Spleen (tissue), 11 donors: ENCODE data around the gene KLF6. TPM values are rescaled to one million over a fixed set of nuclear protein-coding genes. Genes with fewer than 3 reads are reported as not detected.

ENCODE experiments used
- DNase-seq: peaks from one replicate; pipeline ENCODE4 v3.0.0-alpha.2; 2020
- H3K27ac ChIP-seq, 8 donors: fragments of 200-600 bp; sonication (generic) in 7 of 8; 1 replicate in 4 of 8; 2 replicates in 4 of 8; pipeline versions ENCODE4 v1.5.0 to v1.8.0; 2016 to 2021; ENCODE audit warnings: inconsistent platforms in 4 of 8, mild to moderate bottlenecking in 4 of 8, moderate library complexity in 1 of 8
- H3K27me3 ChIP-seq, 7 donors: fragments of 200-600 bp; sonication (generic) in 6 of 7; replicated peaks in 1 of 7; 1 replicate in 4 of 7; 2 replicates in 3 of 7; pipeline versions ENCODE4 v1.5.0 to v1.8.0; 2016 to 2021; ENCODE audit warnings: inconsistent platforms in 3 of 7, mild to moderate bottlenecking in 1 of 7
- H3K36me3 ChIP-seq, 6 donors: fragments of 200-600 bp; sonication (generic) in 5 of 6; 1 replicate in 4 of 6; 2 replicates in 2 of 6; pipeline versions ENCODE4 v1.5.0 to v1.8.0; 2016 to 2021; ENCODE audit warnings: inconsistent platforms in 2 of 6
- H3K4me1 ChIP-seq, 6 donors: fragments of 200-600 bp; sonication (generic) in 5 of 6; 1 replicate in 3 of 6; 2 replicates in 3 of 6; pipeline versions ENCODE4 v1.5.0 to v1.8.0; 2016 to 2021; ENCODE audit warnings: inconsistent platforms in 3 of 6
- H3K4me3 ChIP-seq, 8 donors: fragments of 200-600 bp; sonication (generic) in 7 of 8; 1 replicate in 4 of 8; 2 replicates in 4 of 8; pipeline versions ENCODE4 v1.5.0 to v1.8.0; 2016 to 2021; ENCODE audit warnings: inconsistent platforms in 4 of 8, mild to moderate bottlenecking in 4 of 8, moderate library complexity in 2 of 8
- H3K9me3 ChIP-seq, 8 donors: fragments of 200-600 bp; sonication (generic) in 7 of 8; 1 replicate in 4 of 8; 2 replicates in 4 of 8; pipeline versions ENCODE4 v1.5.0 to v1.8.0; 2016 to 2021; ENCODE audit warnings: inconsistent platforms in 4 of 8
- POLR2A ChIP-seq, 3 donors: fragments of 450-650 bp; IDR thresholded peaks; one replicate each; pipeline ENCODE4 v1.5.1; 2017; ENCODE audit warnings: antibody characterized with exemption in 3 of 3, mild to moderate bottlenecking in 1 of 3
- POLR2AphosphoS5 ChIP-seq, 3 donors: sonication (generic); formaldehyde crosslinking; IDR thresholded peaks; one replicate each; pipeline ENCODE4 v1.5.1; 2017; ENCODE audit warnings: antibody characterized with exemption in 3 of 3
- WGBS, 5 donors: extraction: QIAGEN DNeasy Blood & Tissue Kit in 3 of 5; methylation state at CpG; one replicate each; pipeline versions ENCODE4 v1.1.5 to v1.1.7; 2013 to 2018; 5-methylcytosine and 5-hydroxymethylcytosine counted together
- intact Hi-C: fragments of 100-400 bp; cut with DNase I; formaldehyde crosslinking; loops from one replicate; pipeline ENCODE4 v1.15.0; 2023; ENCODE audit warnings: low total_unique reads
- polyA plus RNA-seq, 3 donors: library from polyadenylated mRNA; stranded (reverse); fragments of 200-250 nt; gene quantifications; one replicate each; pipeline ENCODE4 v1.2.1, GENCODE V29; 2013
- total RNA-seq, 7 donors: library from RNA; depleted of rRNA in 3 of 7; stranded (reverse); fragments of >200 nt in 3 of 7; fragmentation: NEBNext Ultra II Directional in 4 of 7; extraction: Animal tissue kit (Norgen Biotek cat#: 25700) in 4 of 7; gene quantifications; one replicate each; pipeline versions ENCODE4 v1.1.0 to v1.2.1, GENCODE V29; 2016 to 2021
- TF ChIP-seq, protein P1 (sequence below), 11 experiments: fragments of 200-600 bp in 7 of 11; fragments of 450-650 bp in 4 of 11; sonication (generic) in 4 of 11; IDR thresholded peaks in 8 of 11; conservative IDR thresholded peaks in 3 of 11; 1 replicate in 7 of 11; 2 replicates in 4 of 11; pipeline versions ENCODE4 v1.4.0 to v1.8.0; 2016 to 2021; ENCODE audit warnings: antibody characterized with exemption in 11 of 11, inconsistent platforms in 4 of 11, mild to moderate bottlenecking in 1 of 11
- donor health status: healthy with polysubstance abuse.
- donor health status: DM: no; HTN: no; CAD: no; lungs with moderate emphysema.
- donor health status: DM: no; HTN: no; CAD: no.
- donor health status: Bipolar disorder and iron deficiency.
- donor health status: healthy.
- donor health status: DM: no; HTN: no; CAD: no.
- donor health status: DM: yes; HTN: yes; CAD: no.

The KLF6 gene
- total and polyA plus RNA-seq, 10 donors = 18.8 to 211 (median 92.2) TPM

- no peak for DNase-seq
- intact Hi-C loops = no loop called here
- Histone ChIP-seq H3K27ac (peak overlapping the region in 7 of 8 donors; percentile 67 to 90 (median 85)), H3K36me3 (no peaks in the 10 kb centered on the region), H3K4me3 (no peak overlapping the region), H3K27me3 (no peaks in the 10 kb centered on the region), H3K4me1 (peaks cover 7 to 75% (median 56%) of the 10 kb centered on the region in 6 donors), H3K9me3 (no peaks in the 10 kb centered on the region)
- 38 to 59% (median 45%) methylated on average over 11 of the region's 11 CpGs for WGBS, 5 donors
- TF ChIP-seq POLR2A (IDR thresholded peaks at IDR 0.05) = no peak
- TF ChIP-seq, protein P1, sequence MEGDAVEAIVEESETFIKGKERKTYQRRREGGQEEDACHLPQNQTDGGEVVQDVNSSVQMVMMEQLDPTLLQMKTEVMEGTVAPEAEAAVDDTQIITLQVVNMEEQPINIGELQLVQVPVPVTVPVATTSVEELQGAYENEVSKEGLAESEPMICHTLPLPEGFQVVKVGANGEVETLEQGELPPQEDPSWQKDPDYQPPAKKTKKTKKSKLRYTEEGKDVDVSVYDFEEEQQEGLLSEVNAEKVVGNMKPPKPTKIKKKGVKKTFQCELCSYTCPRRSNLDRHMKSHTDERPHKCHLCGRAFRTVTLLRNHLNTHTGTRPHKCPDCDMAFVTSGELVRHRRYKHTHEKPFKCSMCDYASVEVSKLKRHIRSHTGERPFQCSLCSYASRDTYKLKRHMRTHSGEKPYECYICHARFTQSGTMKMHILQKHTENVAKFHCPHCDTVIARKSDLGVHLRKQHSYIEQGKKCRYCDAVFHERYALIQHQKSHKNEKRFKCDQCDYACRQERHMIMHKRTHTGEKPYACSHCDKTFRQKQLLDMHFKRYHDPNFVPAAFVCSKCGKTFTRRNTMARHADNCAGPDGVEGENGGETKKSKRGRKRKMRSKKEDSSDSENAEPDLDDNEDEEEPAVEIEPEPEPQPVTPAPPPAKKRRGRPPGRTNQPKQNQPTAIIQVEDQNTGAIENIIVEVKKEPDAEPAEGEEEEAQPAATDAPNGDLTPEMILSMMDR (IDR thresholded peaks at IDR 0.05 in 8 of 11, conservative IDR thresholded peaks at IDR 0.05 in 3 of 11) = no peak
- TF ChIP-seq POLR2AphosphoS5 (IDR thresholded peaks at IDR 0.05) = no peak
Measured at GRCh38 chr10:3803295-3803926, 18.4 kb upstream of the KLF6 start.

DNA sequence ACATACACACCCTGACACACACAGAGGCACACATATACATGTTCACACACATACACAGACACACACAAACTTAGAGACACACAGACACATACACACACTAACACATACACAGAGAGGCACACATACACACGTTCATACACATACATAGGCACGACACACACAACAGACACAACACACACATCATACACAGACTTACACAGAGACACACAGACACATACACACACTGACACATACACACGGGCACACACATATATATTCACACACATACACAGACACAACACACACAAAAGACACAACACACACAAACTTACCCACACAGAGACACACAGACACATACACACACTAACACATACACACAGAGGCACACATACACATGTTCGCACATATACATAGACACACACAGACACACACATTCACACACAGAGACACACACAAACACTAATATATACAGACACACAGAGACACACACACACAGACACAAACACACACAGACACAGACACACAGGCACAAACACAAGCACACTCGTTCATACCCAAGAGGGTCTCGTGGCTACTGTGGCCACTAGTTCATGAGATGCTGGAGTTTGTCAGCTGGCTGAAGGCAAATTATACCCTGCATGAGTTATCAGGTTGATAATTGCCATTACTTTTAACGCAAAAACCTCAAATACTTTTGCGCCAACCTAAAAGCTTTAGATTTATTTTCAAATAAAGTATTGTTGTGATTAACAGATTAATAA is 17.7 kb upstream of the KLF6 start:
- WGBS, 5 donors = 90 to 94% (median 93%) methylated on average over 8 of the region's 8 CpGs
- TF ChIP-seq, protein P1 (IDR thresholded peaks at IDR 0.05 in 8 of 11, conservative IDR thresholded peaks at IDR 0.05 in 3 of 11) = no peak
- TF ChIP-seq POLR2A (IDR thresholded peaks at IDR 0.05) (no peak), POLR2AphosphoS5 (IDR thresholded peaks at IDR 0.05) (no peak)
- intact Hi-C loops = no loop called here
- Histone ChIP-seq H3K4me3 (no peak overlapping the region), H3K9me3 (no peaks in the 10 kb centered on the region), H3K27ac (peak overlapping the region in 4 of 8 donors; percentile 84 to 90 (median 86)), H3K4me1 (peaks cover 7 to 68% (median 49%) of the 10 kb centered on the region in 6 donors), H3K36me3 (no peaks in the 10 kb centered on the region), H3K27me3 (no peaks in the 10 kb centered on the region)
- no peak for DNase-seq

- Histone ChIP-seq H3K4me3 (no peak overlapping the region), H3K9me3 (no peaks in the 10 kb centered on the region), H3K4me1 (peaks cover 7 to 57% (median 39%) of the 10 kb centered on the region in 6 donors), H3K36me3 (no peaks in the 10 kb centered on the region), H3K27ac (no peak overlapping the region), H3K27me3 (no peaks in the 10 kb centered on the region)
- DNase-seq = no peak
- intact Hi-C loops = no loop called here
- TF ChIP-seq POLR2AphosphoS5 (IDR thresholded peaks at IDR 0.05) (no peak), POLR2A (IDR thresholded peaks at IDR 0.05) (no peak)
- TF ChIP-seq, protein P1 (IDR thresholded peaks at IDR 0.05 in 8 of 11, conservative IDR thresholded peaks at IDR 0.05 in 3 of 11) = no peak
- WGBS, 5 donors = 88 to 95% (median 93%) methylated on average over 11 of the region's 11 CpGs
Measured at GRCh38 chr10:3801558-3802192, 16.7 kb upstream of the KLF6 start.

DNA sequence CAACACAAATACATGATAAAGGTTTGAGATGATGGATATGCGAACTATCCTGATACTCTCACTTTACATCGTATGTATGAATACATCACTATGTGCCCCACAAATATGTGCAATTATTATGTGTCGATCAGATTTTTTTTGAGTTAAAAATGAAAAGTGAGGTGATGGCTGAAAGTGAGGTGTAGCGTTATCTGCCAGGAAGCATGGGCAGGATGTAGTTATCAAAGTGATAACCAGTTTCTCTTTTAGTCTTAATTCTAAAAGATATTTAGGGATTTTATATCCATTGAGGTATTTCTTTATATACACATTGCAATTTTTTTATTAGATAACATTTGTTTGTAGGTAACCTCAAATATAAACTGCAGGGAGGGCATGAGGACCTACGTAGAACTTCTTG is 15.6 kb upstream of the KLF6 start:
- H3K27me3 ChIP-seq = no peaks in the 10 kb centered on the region
- H3K27ac ChIP-seq = no peak overlapping the region
- no peak for DNase-seq
- H3K4me3 ChIP-seq = no peak overlapping the region
- H3K9me3 ChIP-seq = no peaks in the 10 kb centered on the region
- no peak for TF ChIP-seq POLR2A (IDR thresholded peaks at IDR 0.05)
- no peak for TF ChIP-seq POLR2AphosphoS5 (IDR thresholded peaks at IDR 0.05)
- TF ChIP-seq, protein P1 (IDR thresholded peaks at IDR 0.05 in 8 of 11, conservative IDR thresholded peaks at IDR 0.05 in 3 of 11) = no peak
- WGBS, 5 donors = 74 to 84% (median 80%) methylated on average over 5 of the region's 5 CpGs
- H3K4me1 ChIP-seq = peaks cover 7 to 47% (median 28%) of the 10 kb centered on the region in 6 donors
- no peaks in the 10 kb centered on the region for H3K36me3 ChIP-seq
- intact Hi-C loops = no loop called here
